H1 (cell line): ENCODE results near the gene CSNK1D. TPM values are rescaled to one million over a fixed set of nuclear protein-coding genes. Genes with fewer than 3 reads are reported as not detected.

Experiments
- CTCF ChIA-PET: fragments of 300-600 bp; sonication (Branson Sonifier 250); formaldehyde crosslinking; loops from one replicate; lab custom pipeline; 2021; ENCODE audit not compliant: partially characterized antibody; lab: Charles Lee
- POLR2A ChIA-PET: fragments of 300-600 bp; sonication (Branson Sonifier 250); formaldehyde crosslinking; loops from one replicate; lab custom pipeline; 2021; ENCODE audit warnings: inconsistent platforms; ENCODE audit not compliant: partially characterized antibody; lab: Charles Lee
- DNase-seq, 2 experiments: peaks; one replicate each; pipeline versions ENCODE4 v3.0.0 to v3.0.0-alpha.2; 2010 to 2022; ENCODE audit warnings: low spot score in 2 of 2, low read depth in 1 of 2, mixed read lengths in 1 of 2
- FAIRE-seq: peaks from 2 replicates; lab custom pipeline; 2011; peaks lifted over from hg19 to GRCh38; lab: Jason Lieb, UNC
- H2AFZ ChIP-seq: 2 replicates; pipeline ENCODE4 v1.8.1; 2012; ENCODE audit warnings: low read length, inconsistent platforms
- H2AK5ac ChIP-seq: 2 replicates; pipeline ENCODE4 v1.6.1; 2013; ENCODE audit warnings: low read depth, low read length
- H2BK120ac ChIP-seq: replicated peaks from 2 replicates; pipeline ENCODE3; 2013; ENCODE audit warnings: low read depth, low read length, inconsistent platforms
- H2BK12ac ChIP-seq: 2 replicates; pipeline ENCODE4 v1.6.1; 2013; ENCODE audit warnings: low read depth, low read length
- H2BK15ac ChIP-seq: 2 replicates; pipeline ENCODE4 v1.6.1; 2013; ENCODE audit warnings: low read length
- H2BK20ac ChIP-seq: 2 replicates; pipeline ENCODE4 v1.6.1; 2013; ENCODE audit warnings: low read length
- H2BK5ac ChIP-seq: 2 replicates; pipeline ENCODE4 v1.6.1; 2013; ENCODE audit warnings: low read depth, low read length
- H3K14ac ChIP-seq: 2 replicates; pipeline ENCODE4 v1.6.1; 2013; ENCODE audit warnings: inconsistent platforms; ENCODE audit not compliant: insufficient read length
- H3K18ac ChIP-seq: 2 replicates; pipeline ENCODE4 v1.6.1; 2013; ENCODE audit warnings: low read length; ENCODE audit errors: extremely low read depth
- H3K23ac ChIP-seq: 2 replicates; pipeline ENCODE4 v1.6.1; 2013; ENCODE audit warnings: inconsistent platforms; ENCODE audit not compliant: insufficient read length
- H3K23me2 ChIP-seq: 2 replicates; pipeline ENCODE4 v1.6.1; 2013; ENCODE audit warnings: low read depth, low read length
- H3K27ac ChIP-seq: 2 replicates; pipeline ENCODE4 v1.6.1; 2011; ENCODE audit warnings: low read depth, low read length, inconsistent platforms
- H3K27me3 ChIP-seq, 4 experiments: replicated peaks in 1 of 4; 1 replicate in 1 of 4; 2 replicates in 3 of 4; pipeline versions ENCODE4 v1.6.1 to v1.8.1; 2011 to 2013; ENCODE audit warnings: low read length in 3 of 4, mild to moderate bottlenecking in 3 of 4, inconsistent platforms in 2 of 4, mixed read lengths in 2 of 4, moderate library complexity in 1 of 4; ENCODE audit not compliant: control insufficient read depth in 3 of 4, insufficient read depth in 3 of 4; ENCODE audit errors: extremely low read depth in 1 of 4
- H3K36me3 ChIP-seq, 4 experiments: 2 replicates each; pipeline versions ENCODE4 v1.6.1 to v1.8.1; 2011 to 2013; ENCODE audit warnings: mild to moderate bottlenecking in 4 of 4, low read length in 3 of 4, moderate library complexity in 2 of 4, control low read depth in 1 of 4, inconsistent platforms in 1 of 4; ENCODE audit not compliant: insufficient read depth in 4 of 4, control insufficient read depth in 2 of 4
- H3K4ac ChIP-seq: replicated peaks from 2 replicates; pipeline ENCODE3; 2013; ENCODE audit warnings: low read length, low read depth, mixed read lengths, inconsistent platforms; ENCODE audit not compliant: insufficient read length
- H3K4me1 ChIP-seq, 4 experiments: replicated peaks in 1 of 4; 1 replicate in 1 of 4; 2 replicates in 3 of 4; pipeline versions ENCODE4 v1.6.1 to v1.8.1; 2011 to 2013; ENCODE audit warnings: low read length in 3 of 4, inconsistent platforms in 2 of 4, mixed read lengths in 1 of 4; ENCODE audit not compliant: insufficient read depth in 4 of 4, control insufficient read depth in 3 of 4
- H3K4me2 ChIP-seq, 2 experiments: 2 replicates each; pipeline versions ENCODE4 v1.6.1 to v1.8.1; 2011 to 2013; ENCODE audit warnings: low read depth in 2 of 2, low read length in 2 of 2, control low read depth in 1 of 2, inconsistent platforms in 1 of 2, mild to moderate bottlenecking in 1 of 2; ENCODE audit not compliant: insufficient read depth in 1 of 2
- H3K4me3 ChIP-seq, 4 experiments: fragments of 200-600, 300-600 bp in 1 of 4; sonication (generic), shearing (Covaris generic), sonication (Bioruptor Twin) in 1 of 4; 2 replicates each; pipeline versions ENCODE4 v1.5.1 to v1.8.1; 2011 to 2016; ENCODE audit warnings: low read length in 4 of 4, low read depth in 3 of 4, control low read depth in 2 of 4, inconsistent platforms in 2 of 4, mild to moderate bottlenecking in 2 of 4, mixed read lengths in 1 of 4, moderate library complexity in 1 of 4; ENCODE audit not compliant: insufficient read depth in 2 of 4; ENCODE audit errors: extremely low read depth in 1 of 4
- H3K56ac ChIP-seq: replicated peaks from 2 replicates; pipeline ENCODE3; 2013; ENCODE audit warnings: low read depth, mild to moderate bottlenecking, mixed read lengths, low read length, inconsistent platforms; ENCODE audit not compliant: insufficient read length
- H3K79me1 ChIP-seq: 2 replicates; pipeline ENCODE4 v1.6.1; 2013; ENCODE audit warnings: low read depth, low read length, control low read depth
- H3K79me2 ChIP-seq, 2 experiments: 2 replicates each; pipeline versions ENCODE4 v1.6.1 to v1.8.1; 2012 to 2013; ENCODE audit warnings: low read length in 2 of 2, mild to moderate bottlenecking in 2 of 2, inconsistent platforms in 1 of 2; ENCODE audit not compliant: insufficient read depth in 2 of 2, control insufficient read depth in 1 of 2
- H3K9ac ChIP-seq, 4 experiments: replicated peaks in 1 of 4; 1 replicate in 1 of 4; 2 replicates in 3 of 4; pipeline versions ENCODE4 v1.6.1 to v1.8.1; 2011 to 2013; ENCODE audit warnings: low read depth in 3 of 4, low read length in 3 of 4, control low read depth in 2 of 4, mild to moderate bottlenecking in 2 of 4, moderate library complexity in 2 of 4, inconsistent platforms in 1 of 4; ENCODE audit errors: extremely low read depth in 1 of 4
- H3K9me3 ChIP-seq, 2 experiments: 2 replicates each; pipeline versions ENCODE4 v1.6.1 to v1.8.1; 2012 to 2013; ENCODE audit warnings: mild to moderate bottlenecking in 2 of 2, moderate library complexity in 2 of 2, control low read depth in 1 of 2, inconsistent platforms in 1 of 2, low read depth in 1 of 2, low read length in 1 of 2, mixed read lengths in 1 of 2; ENCODE audit not compliant: insufficient read depth in 2 of 2
- H4K20me1 ChIP-seq, 2 experiments: replicated peaks in 1 of 2; 2 replicates each; pipeline versions ENCODE3 to v1.8.1; 2011 to 2013; ENCODE audit warnings: inconsistent platforms in 2 of 2, low read length in 2 of 2, mild to moderate bottlenecking in 1 of 2; ENCODE audit not compliant: insufficient read depth in 2 of 2, control insufficient read depth in 1 of 2
- H4K5ac ChIP-seq: 2 replicates; pipeline ENCODE4 v1.6.1; 2013; ENCODE audit warnings: low read length, low read depth, mixed read lengths, inconsistent platforms; ENCODE audit not compliant: insufficient read length
- H4K8ac ChIP-seq: 2 replicates; pipeline ENCODE4 v1.8.0; 2013; ENCODE audit warnings: mild to moderate bottlenecking, moderate library complexity, low read length, inconsistent platforms; ENCODE audit not compliant: insufficient read depth; ENCODE audit errors: extremely low read depth
- H4K91ac ChIP-seq: replicated peaks from 2 replicates; pipeline ENCODE3; 2013; ENCODE audit warnings: low read length, mixed read lengths, inconsistent platforms; ENCODE audit not compliant: insufficient read length
- ASH2L ChIP-seq: fragments of 200-600, 300-600 bp; sonication (generic); IDR thresholded peaks from one replicate; pipeline ENCODE4 v1.7.1; 2017; ENCODE audit warnings: low read length
- BCL11A ChIP-seq, 2 experiments: IDR thresholded peaks; one replicate each; pipeline ENCODE4 v1.6.1; 2011; ENCODE audit warnings: low read depth in 2 of 2, low read length in 2 of 2, mild to moderate bottlenecking in 2 of 2
- EGR1 ChIP-seq: IDR thresholded peaks from 2 replicates; pipeline ENCODE4 v1.6.1; 2011; ENCODE audit warnings: low read depth, low read length, borderline replicate concordance
- JUN ChIP-seq: IDR thresholded peaks from 2 replicates; pipeline ENCODE4 v1.6.1; 2011; ENCODE audit warnings: low read depth, mild to moderate bottlenecking, improper control_type of control experiment, low read length
- KDM1A ChIP-seq: fragments of 200-600, 300-600 bp; sonication (generic); IDR thresholded peaks from 2 replicates; pipeline ENCODE4 v1.7.1; 2016; ENCODE audit warnings: mild to moderate bottlenecking, low read length, borderline replicate concordance
- RBBP5 ChIP-seq: IDR thresholded peaks from 2 replicates; pipeline ENCODE4 v1.7.1; 2012; ENCODE audit warnings: low read depth, mild to moderate bottlenecking, inconsistent platforms, low read length, moderate library complexity, borderline replicate concordance
- SIRT6 ChIP-seq: IDR thresholded peaks from one replicate; pipeline ENCODE4 v1.7.1; 2012; ENCODE audit warnings: low read length, inconsistent platforms
- SP4 ChIP-seq: IDR thresholded peaks from 2 replicates; pipeline ENCODE4 v1.6.1; 2012; ENCODE audit warnings: low read length, inconsistent platforms
- SRF ChIP-seq: IDR thresholded peaks from 2 replicates; pipeline ENCODE4 v1.6.1; 2011; ENCODE audit warnings: mild to moderate bottlenecking, low read depth, low read length, moderate library complexity
- TCF12 ChIP-seq: IDR thresholded peaks from 2 replicates; pipeline ENCODE4 v1.6.1; 2011; ENCODE audit warnings: low read depth, mild to moderate bottlenecking, low read length
- WGBS, 2 experiments: shearing (Covaris generic) in 1 of 2; methylation state at CpG; one replicate each; pipeline versions ENCODE4 v1.1.6 to v1.1.7; 2013 to 2015; ENCODE audit warnings: low lambda C conversion rate in 2 of 2, mixed read lengths in 2 of 2, inconsistent platforms in 1 of 2, low coverage in 1 of 2, missing lambda C conversion rate in 1 of 2; ENCODE audit not compliant: insufficient replicate concordance in 2 of 2, insufficient coverage in 1 of 2, insufficient read length in 1 of 2; ENCODE audit errors: extremely low coverage in 1 of 2, missing lambda C conversion rate in 1 of 2; 5-methylcytosine and 5-hydroxymethylcytosine counted together
- polyA plus RNA-seq, 7 experiments: library from polyadenylated mRNA; depleted of rRNA in 3 of 7; stranded (reverse) in 5 of 7; unstranded in 2 of 7; fragments of >200 nt in 5 of 7; fragments of 200-250 nt in 2 of 7; gene quantifications; 1 replicate in 5 of 7; 2 replicates in 1 of 7; 4 replicates in 1 of 7; pipeline versions ENCODE4 v1.2.1 to v1.2.3, GENCODE V29; 2011 to 2013; ENCODE audit warnings: missing spikeins in 2 of 7, mixed read lengths in 2 of 7
- total RNA-seq: library from RNA; stranded (reverse); fragmentation: NEBNext Ultra II Directional; extraction: Animal tissue kit (Norgen Biotek cat#: 25700); gene quantifications from 2 replicates; pipeline ENCODE4 v1.2.1, GENCODE V29; 2021

CSNK1D gene
- total and polyA plus RNA-seq, 2 of the 8 experiments (the other 6 are each of a cell fraction or from before 2014, with no cell fraction given) = 73.5 to 103 TPM

DNA sequence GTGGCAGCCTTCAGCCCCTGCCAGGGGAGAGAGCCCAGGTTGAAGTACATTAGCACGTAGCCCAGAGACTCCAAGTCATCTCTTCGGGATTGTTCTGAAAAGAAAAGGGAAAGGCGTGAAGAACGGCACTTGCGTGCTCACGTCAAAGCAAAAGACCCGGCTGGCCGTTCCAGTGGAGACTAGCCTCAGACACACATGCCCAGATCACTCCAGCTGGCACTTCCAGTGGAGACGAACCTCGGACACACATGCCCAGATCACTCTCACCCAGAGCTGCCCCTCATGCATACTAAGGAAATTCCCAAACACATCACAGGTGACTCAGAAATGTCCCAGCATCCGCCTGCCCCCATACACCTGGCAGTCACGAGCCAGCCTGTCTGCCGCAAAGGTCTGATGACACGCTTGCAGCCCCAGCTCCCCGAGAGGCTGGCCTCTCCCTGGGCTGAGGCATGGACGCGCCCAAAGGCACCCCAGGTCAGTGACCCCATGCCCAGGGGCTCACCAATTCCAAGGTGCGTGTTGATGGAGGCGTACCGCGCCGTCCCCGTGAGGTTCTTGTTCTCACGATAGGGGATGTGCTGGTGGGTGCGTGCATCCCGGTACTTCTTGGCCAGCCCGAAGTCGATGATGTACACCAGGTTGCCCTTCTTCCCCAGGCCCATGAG lies 20.9 kb downstream of the CSNK1D start:
- H4K20me1 ChIP-seq = peaks cover 44 to 45% of the 10 kb centered on the region in 2 experiments
- FAIRE-seq (no peak), DNase-seq (no peak)
- no peak overlapping the region for H3K4ac ChIP-seq
- H3K79me2 ChIP-seq = peaks cover 3 to 46% of the 10 kb centered on the region in 2 experiments; a peak in 3 of 4 replicates
- H3K9ac ChIP-seq = no peak overlapping the region
- H3K18ac ChIP-seq = no peak overlapping the region
- H3K4me2 ChIP-seq = no peak overlapping the region
- H4K5ac ChIP-seq = no peak overlapping the region
- H3K14ac ChIP-seq = no peak overlapping the region
- H3K56ac ChIP-seq = no peak overlapping the region
- no peak overlapping the region for H2AFZ ChIP-seq
- H2BK12ac ChIP-seq = no peak overlapping the region
- no peaks in the 10 kb centered on the region for H3K4me1 ChIP-seq
- peaks cover 50 to 84% (median 75%) of the 10 kb centered on the region in 4 experiments for H3K36me3 ChIP-seq
- H2BK120ac ChIP-seq = no peak overlapping the region
- H3K23me2 ChIP-seq = no peaks in the 10 kb centered on the region
- H3K23ac ChIP-seq = no peak overlapping the region
- peak overlapping the region; percentile 22 for H4K8ac ChIP-seq
- CTCF ChIA-PET = interaction anchor here (0.6 to 1.6 kb wide), 4 partner anchors 10 to 659 kb away, joined by 3 to 5 read pairs (median 4); no protein-coding TSS in a partner anchor
- H3K9me3 ChIP-seq = no peaks in the 10 kb centered on the region
- H2BK15ac ChIP-seq = no peak overlapping the region
- no peak overlapping the region for H4K91ac ChIP-seq
- no peak overlapping the region for H3K27ac ChIP-seq
- no peak for TF ChIP-seq JUN
- no peak for TF ChIP-seq TCF12
- TF ChIP-seq SRF = no peak
- no peak for TF ChIP-seq EGR1
- no peak for TF ChIP-seq BCL11A (IDR thresholded peaks at IDR 0.05; ENCODE audit: low read depth in 2 of 2, low read length in 2 of 2)
- TF ChIP-seq SP4 = no peak
- no peak for TF ChIP-seq SIRT6
- TF ChIP-seq ASH2L = no peak
- no peak for TF ChIP-seq RBBP5
- no peak for TF ChIP-seq KDM1A
- TF ChIP-seq, all 59 proteins: peak for 0
- Histone ChIP-seq H2BK20ac (no peak overlapping the region), H2BK5ac (no peak overlapping the region; the same call in 1 of the 2 replicates), H3K4me3 (no peak overlapping the region), H3K79me1 (peaks cover 20% of the 10 kb centered on the region), H2AK5ac (no peak overlapping the region), H3K27me3 (no peaks in the 10 kb centered on the region)
- POLR2A ChIA-PET = no interaction called here
- 92% methylated on average over 28 of the region's 28 CpGs; no CpG with 5 or more reads in 1 of the 2 experiments for WGBS, 2 experiments
